ENCODE measurements around the gene MRPL40.

DNA sequence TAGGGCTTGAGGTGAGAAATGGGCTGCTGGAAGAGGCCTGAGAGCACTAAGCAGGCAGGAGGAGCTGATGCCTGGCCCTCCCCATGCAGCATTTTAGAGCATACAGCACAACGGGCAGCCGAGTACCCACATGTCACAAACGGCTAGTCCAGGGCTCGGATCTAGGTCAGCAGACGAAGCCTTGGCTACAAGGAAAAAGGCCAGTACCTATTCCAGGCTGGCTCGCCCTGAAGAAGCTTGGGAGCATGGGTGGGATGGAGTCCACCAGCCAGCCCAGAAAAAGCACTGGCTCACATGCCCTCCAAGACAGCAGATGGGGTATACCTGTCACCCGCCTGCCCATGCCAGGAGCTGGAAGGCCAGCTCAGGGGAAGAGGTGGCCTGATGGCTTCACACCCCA, 37.1 kb downstream of the MRPL40 start:
- TF ChIP-seq SP1 (IDR thresholded peaks at IDR 0.05), result no peak
- no peak for TF ChIP-seq ELF4 (IDR thresholded peaks at IDR 0.05)

All from HEK293T (cell line).